Left forelimb (tissue), 1 donor: ENCODE measurements around the gene RAB6B.
"Not testable (repeated sequence)": the region's sequence is repeated elsewhere in the genome, so short reads cannot be mapped to it uniquely, and the experiment has no call there.

ENCODE experiments used
- DNase-seq: peaks from one replicate; pipeline ENCODE4 v3.0.0-alpha.2; 2018; ENCODE audit warnings: low spot score

Gene RAB6B

GRCh38 chr3:133805702-133806475 lies 89.8 kb downstream of the RAB6B start, which contains the start of gene SRPRB:
Gene SRPRB (plus strand): TSS chr3:133805815. CDS start chr3:133805849, 34 bp downstream.
- peak; percentile 94 for DNase-seq

GRCh38 chr3:133805384-133805701 lies 90.3 kb downstream of the RAB6B start:
- no peak for DNase-seq

- DNase-seq: no peak
Measured at GRCh38 chr3:133804896-133805295, 90.8 kb downstream of the RAB6B start.

- no peak for DNase-seq
Measured at GRCh38 chr3:133803469-133803868, 92.2 kb downstream of the RAB6B start.

GRCh38 chr3:133799794-133800585 lies 95.7 kb downstream of the RAB6B start:
- no peak for DNase-seq

GRCh38 chr3:133797396-133798105 lies 98.1 kb downstream of the RAB6B start:
- no peak for DNase-seq

- no peak for DNase-seq
Measured at GRCh38 chr3:133792171-133792763, 103.4 kb downstream of the RAB6B start.

GRCh38 chr3:133788024-133788423 lies 107.7 kb downstream of the RAB6B start:
- DNase-seq: no peak

- no peak for DNase-seq
Measured at GRCh38 chr3:133783762-133784161, 111.9 kb downstream of the RAB6B start.

GRCh38 chr3:133782454-133782853 lies 113.2 kb downstream of the RAB6B start:
- DNase-seq: no peak

GRCh38 chr3:133781570-133781969 lies 114.1 kb downstream of the RAB6B start:
- DNase-seq: no peak

- DNase-seq: not testable (repeated sequence)
Measured at GRCh38 chr3:133780756-133781155, 114.9 kb downstream of the RAB6B start.

GRCh38 chr3:133779626-133780203 lies 116.0 kb downstream of the RAB6B start:
- no peak for DNase-seq

GRCh38 chr3:133777807-133778568 lies 117.7 kb downstream of the RAB6B start:
- no peak for DNase-seq

- DNase-seq: no peak
Measured at GRCh38 chr3:133776794-133777438, 118.8 kb downstream of the RAB6B start.

- no peak for DNase-seq
Measured at GRCh38 chr3:133775835-133776234, 119.8 kb downstream of the RAB6B start.

- DNase-seq: no peak
Measured at GRCh38 chr3:133775309-133775708, 120.4 kb downstream of the RAB6B start.
